Left lung (tissue), 10 donors: ENCODE data around the gene PRTN3. TPM values are rescaled to one million over a fixed set of nuclear protein-coding genes. Genes with fewer than 3 reads are reported as not detected.
A peak's percentile ranks its signal among the peaks of the same experiment; 100 is the strongest.
"Not testable (repeated sequence)": the region's sequence is repeated elsewhere in the genome, so short reads cannot be mapped to it uniquely, and the experiment has no call there.

Source experiments
- ATAC-seq: fragments of 200-7000 bp; cut with Tn5 transposase; one replicate; pipeline ENCODE4 v1.9.1; 2020; ENCODE audit warnings: moderate library complexity
- DNase-seq, 4 donors: peaks; one replicate each; pipeline ENCODE4 v3.0.0-alpha.2; 2013 to 2020
- H3K27ac ChIP-seq, 2 donors: fragments of 200-600 bp; sonication (generic) in 1 of 2; one replicate each; pipeline versions ENCODE4 v1.5.0 to v1.8.0; 2020 to 2021
- H3K27me3 ChIP-seq, 2 donors: fragments of 200-600 bp; sonication (generic) in 1 of 2; one replicate each; pipeline versions ENCODE4 v1.5.0 to v1.8.0; 2020 to 2021
- H3K36me3 ChIP-seq, 2 donors: fragments of 200-600 bp; sonication (generic) in 1 of 2; one replicate each; pipeline versions ENCODE4 v1.5.0 to v1.8.0; 2020 to 2021
- H3K4me1 ChIP-seq, 2 donors: fragments of 200-600 bp; one replicate each; pipeline ENCODE4 v1.8.0; 2021
- H3K4me3 ChIP-seq, 2 donors: fragments of 200-600 bp; sonication (generic) in 1 of 2; one replicate each; pipeline versions ENCODE4 v1.5.0 to v1.8.0; 2020 to 2021; ENCODE audit warnings: mild to moderate bottlenecking in 1 of 2
- H3K9me3 ChIP-seq, 2 donors: fragments of 200-600 bp; sonication (generic) in 1 of 2; one replicate each; pipeline versions ENCODE4 v1.5.0 to v1.8.0; 2020 to 2021
- intact Hi-C, 2 donors: fragments of 100-400 bp; cut with DNase I; formaldehyde crosslinking; loops; one replicate each; pipeline versions ENCODE4 v1.11.2 to v1.14.2; 2022
- polyA plus RNA-seq, 6 donors: library from polyadenylated mRNA; unstranded; fragments of 120-200 nt; gene quantifications; one replicate each; pipeline ENCODE4 v1.2.1, GENCODE V29; 2013; ENCODE audit not compliant: insufficient read length in 6 of 6
- total RNA-seq, 2 donors: library from RNA; stranded (reverse); fragmentation: NEBNext Ultra II Directional; extraction: Animal tissue kit (Norgen Biotek cat#: 25700); gene quantifications; one replicate each; pipeline ENCODE4 v1.2.1, GENCODE V29; 2021
- TF ChIP-seq, protein P1 (sequence below), 2 donors: fragments of 200-600 bp; sonication (generic) in 1 of 2; IDR thresholded peaks; one replicate each; pipeline versions ENCODE4 v1.5.0 to v1.8.0; 2021; ENCODE audit warnings: antibody characterized with exemption in 2 of 2
- donor health status: DM: no; HTN: yes; CAD: no.
- donor health status: DM: no; HTN: no; CAD: no.

The PRTN3 gene
- total and polyA plus RNA-seq, 8 donors: 0.55 to 3.8 (median 2.4) TPM

DNA sequence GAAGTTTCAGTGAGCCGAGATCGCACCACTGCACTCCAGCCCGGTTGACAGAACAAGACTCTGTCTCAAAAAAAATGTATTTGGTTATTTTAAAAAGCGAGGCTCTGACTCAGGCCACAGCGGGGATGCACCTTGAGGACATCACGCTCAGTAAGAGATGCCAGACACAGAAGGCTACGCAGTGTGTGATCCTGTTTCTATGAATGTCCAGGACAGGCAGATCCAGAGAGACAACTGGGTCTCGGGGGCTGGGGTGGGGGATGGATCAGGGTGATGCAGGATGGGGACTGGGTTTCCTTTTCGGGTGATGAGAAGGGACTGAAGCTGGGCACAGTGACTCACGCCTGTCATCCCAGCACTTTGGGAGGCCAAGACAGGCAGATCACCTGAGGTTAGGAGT, 46.8 kb downstream of the PRTN3 start:
- H3K9me3 ChIP-seq: no peaks in the 10 kb centered on the region
- H3K27me3 ChIP-seq: no peaks in the 10 kb centered on the region

DNA sequence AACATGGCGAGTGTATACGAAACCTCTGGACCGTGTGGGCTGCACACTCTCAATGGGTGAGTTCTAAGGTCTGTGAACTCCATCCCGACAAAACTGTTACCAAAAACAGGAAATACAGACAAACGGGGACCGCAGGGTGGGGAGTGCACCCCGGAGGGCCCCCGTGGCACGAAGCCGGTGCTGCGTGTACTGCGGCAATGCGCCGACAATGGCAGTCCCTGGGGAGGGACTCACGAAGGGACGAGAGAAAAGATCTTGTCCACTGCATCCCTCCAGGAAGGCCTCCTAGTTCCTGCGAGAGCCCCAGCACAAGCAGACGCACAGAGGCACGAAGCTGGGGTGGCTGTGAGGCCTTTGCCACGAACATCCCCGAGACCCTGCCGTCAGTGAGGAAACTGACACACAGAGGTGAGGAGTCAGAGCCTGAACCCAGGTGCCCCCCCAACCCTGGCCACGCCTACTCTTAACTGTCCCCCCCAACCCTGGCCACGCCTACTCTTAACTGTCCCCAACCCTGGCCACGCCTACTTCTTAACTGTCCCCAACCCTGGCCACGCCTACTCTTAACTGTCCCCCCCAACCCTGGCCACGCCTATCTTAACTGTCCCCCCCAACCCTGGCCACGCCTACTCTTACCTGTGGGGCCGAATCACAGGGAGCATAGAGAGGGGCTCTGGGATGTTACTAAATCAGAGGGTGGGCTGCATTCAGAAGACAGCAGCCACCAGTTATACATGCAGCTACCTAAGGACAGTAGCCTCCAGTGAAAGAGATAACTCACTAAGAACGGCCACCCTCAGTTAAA, 48.0 kb downstream of the PRTN3 start:
- Histone ChIP-seq H3K9me3 (no peaks in the 10 kb centered on the region), H3K27ac (no peak overlapping the region), H3K27me3 (no peaks in the 10 kb centered on the region), H3K4me3 (no peak overlapping the region), H3K4me1 (peaks cover 0 to 10% of the 10 kb centered on the region in 2 donors), H3K36me3 (peaks cover 0 to 70% of the 10 kb centered on the region in 2 donors)
- no peak for DNase-seq
- TF ChIP-seq, protein P1, sequence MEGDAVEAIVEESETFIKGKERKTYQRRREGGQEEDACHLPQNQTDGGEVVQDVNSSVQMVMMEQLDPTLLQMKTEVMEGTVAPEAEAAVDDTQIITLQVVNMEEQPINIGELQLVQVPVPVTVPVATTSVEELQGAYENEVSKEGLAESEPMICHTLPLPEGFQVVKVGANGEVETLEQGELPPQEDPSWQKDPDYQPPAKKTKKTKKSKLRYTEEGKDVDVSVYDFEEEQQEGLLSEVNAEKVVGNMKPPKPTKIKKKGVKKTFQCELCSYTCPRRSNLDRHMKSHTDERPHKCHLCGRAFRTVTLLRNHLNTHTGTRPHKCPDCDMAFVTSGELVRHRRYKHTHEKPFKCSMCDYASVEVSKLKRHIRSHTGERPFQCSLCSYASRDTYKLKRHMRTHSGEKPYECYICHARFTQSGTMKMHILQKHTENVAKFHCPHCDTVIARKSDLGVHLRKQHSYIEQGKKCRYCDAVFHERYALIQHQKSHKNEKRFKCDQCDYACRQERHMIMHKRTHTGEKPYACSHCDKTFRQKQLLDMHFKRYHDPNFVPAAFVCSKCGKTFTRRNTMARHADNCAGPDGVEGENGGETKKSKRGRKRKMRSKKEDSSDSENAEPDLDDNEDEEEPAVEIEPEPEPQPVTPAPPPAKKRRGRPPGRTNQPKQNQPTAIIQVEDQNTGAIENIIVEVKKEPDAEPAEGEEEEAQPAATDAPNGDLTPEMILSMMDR (IDR thresholded peaks at IDR 0.05): no peak
- intact Hi-C loops: no loop called here
- no peak for ATAC-seq

More for the DNA sequence above, 46.8 kb downstream of the PRTN3 start:
- intact Hi-C loops: no loop called here
- peaks cover 0 to 80% of the 10 kb centered on the region in 2 donors for H3K36me3 ChIP-seq
- no peak for ATAC-seq
- H3K4me3 ChIP-seq: no peak overlapping the region
- H3K4me1 ChIP-seq: peaks cover 0 to 5% of the 10 kb centered on the region in 2 donors
- DNase-seq: no peak
- no peak overlapping the region for H3K27ac ChIP-seq
- TF ChIP-seq, protein P1 (IDR thresholded peaks at IDR 0.05): no peak

- H3K27me3 ChIP-seq: no peaks in the 10 kb centered on the region
- ATAC-seq: no peak
- H3K36me3 ChIP-seq: peaks cover 0 to 60% of the 10 kb centered on the region in 2 donors
- no peak overlapping the region for H3K4me3 ChIP-seq
- DNase-seq: no peak
- TF ChIP-seq, protein P1 (IDR thresholded peaks at IDR 0.05): no peak
- intact Hi-C loops: no loop called here
- H3K4me1 ChIP-seq: peaks cover 0 to 14% of the 10 kb centered on the region in 2 donors
- no peak overlapping the region for H3K27ac ChIP-seq
- H3K9me3 ChIP-seq: no peaks in the 10 kb centered on the region
Measured at GRCh38 chr19:889662-890295, 49.0 kb downstream of the PRTN3 start.

GRCh38 chr19:890831-891230, 50.0 kb downstream of the PRTN3 start:
- peaks cover 0 to 50% of the 10 kb centered on the region in 2 donors for H3K36me3 ChIP-seq
- ATAC-seq: no peak
- intact Hi-C loops: no loop called here

GRCh38 chr19:891421-892200, 50.8 kb downstream of the PRTN3 start:
- peak overlapping the region; percentile 72 to 76 for H3K4me3 ChIP-seq
- intact Hi-C loops: not testable (repeated sequence)

More at GRCh38 chr19:890831-891230, 50.0 kb downstream of the PRTN3 start:
- Histone ChIP-seq H3K4me3 (no peak overlapping the region), H3K27ac (no peak overlapping the region), H3K4me1 (peaks cover 0 to 14% of the 10 kb centered on the region in 2 donors), H3K9me3 (no peaks in the 10 kb centered on the region), H3K27me3 (no peaks in the 10 kb centered on the region)
- no peak for DNase-seq
- TF ChIP-seq, protein P1 (IDR thresholded peaks at IDR 0.05): no peak

More at GRCh38 chr19:891421-892200, 50.8 kb downstream of the PRTN3 start:
- peak overlapping the region in 1 of 2 donors; percentile 95 for H3K27ac ChIP-seq
- ATAC-seq, H3K27me3 ChIP-seq, H3K9me3 ChIP-seq: not testable (repeated sequence)
- H3K36me3 ChIP-seq: peaks cover 0 to 47% of the 10 kb centered on the region in 2 donors
- DNase-seq: peak in 1 of 4 donors; percentile 84
- peaks cover 0 to 14% of the 10 kb centered on the region in 2 donors for H3K4me1 ChIP-seq
